ENCODE results near the gene PEX6.

Gene PEX6, protein sequence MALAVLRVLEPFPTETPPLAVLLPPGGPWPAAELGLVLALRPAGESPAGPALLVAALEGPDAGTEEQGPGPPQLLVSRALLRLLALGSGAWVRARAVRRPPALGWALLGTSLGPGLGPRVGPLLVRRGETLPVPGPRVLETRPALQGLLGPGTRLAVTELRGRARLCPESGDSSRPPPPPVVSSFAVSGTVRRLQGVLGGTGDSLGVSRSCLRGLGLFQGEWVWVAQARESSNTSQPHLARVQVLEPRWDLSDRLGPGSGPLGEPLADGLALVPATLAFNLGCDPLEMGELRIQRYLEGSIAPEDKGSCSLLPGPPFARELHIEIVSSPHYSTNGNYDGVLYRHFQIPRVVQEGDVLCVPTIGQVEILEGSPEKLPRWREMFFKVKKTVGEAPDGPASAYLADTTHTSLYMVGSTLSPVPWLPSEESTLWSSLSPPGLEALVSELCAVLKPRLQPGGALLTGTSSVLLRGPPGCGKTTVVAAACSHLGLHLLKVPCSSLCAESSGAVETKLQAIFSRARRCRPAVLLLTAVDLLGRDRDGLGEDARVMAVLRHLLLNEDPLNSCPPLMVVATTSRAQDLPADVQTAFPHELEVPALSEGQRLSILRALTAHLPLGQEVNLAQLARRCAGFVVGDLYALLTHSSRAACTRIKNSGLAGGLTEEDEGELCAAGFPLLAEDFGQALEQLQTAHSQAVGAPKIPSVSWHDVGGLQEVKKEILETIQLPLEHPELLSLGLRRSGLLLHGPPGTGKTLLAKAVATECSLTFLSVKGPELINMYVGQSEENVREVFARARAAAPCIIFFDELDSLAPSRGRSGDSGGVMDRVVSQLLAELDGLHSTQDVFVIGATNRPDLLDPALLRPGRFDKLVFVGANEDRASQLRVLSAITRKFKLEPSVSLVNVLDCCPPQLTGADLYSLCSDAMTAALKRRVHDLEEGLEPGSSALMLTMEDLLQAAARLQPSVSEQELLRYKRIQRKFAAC

DNA sequence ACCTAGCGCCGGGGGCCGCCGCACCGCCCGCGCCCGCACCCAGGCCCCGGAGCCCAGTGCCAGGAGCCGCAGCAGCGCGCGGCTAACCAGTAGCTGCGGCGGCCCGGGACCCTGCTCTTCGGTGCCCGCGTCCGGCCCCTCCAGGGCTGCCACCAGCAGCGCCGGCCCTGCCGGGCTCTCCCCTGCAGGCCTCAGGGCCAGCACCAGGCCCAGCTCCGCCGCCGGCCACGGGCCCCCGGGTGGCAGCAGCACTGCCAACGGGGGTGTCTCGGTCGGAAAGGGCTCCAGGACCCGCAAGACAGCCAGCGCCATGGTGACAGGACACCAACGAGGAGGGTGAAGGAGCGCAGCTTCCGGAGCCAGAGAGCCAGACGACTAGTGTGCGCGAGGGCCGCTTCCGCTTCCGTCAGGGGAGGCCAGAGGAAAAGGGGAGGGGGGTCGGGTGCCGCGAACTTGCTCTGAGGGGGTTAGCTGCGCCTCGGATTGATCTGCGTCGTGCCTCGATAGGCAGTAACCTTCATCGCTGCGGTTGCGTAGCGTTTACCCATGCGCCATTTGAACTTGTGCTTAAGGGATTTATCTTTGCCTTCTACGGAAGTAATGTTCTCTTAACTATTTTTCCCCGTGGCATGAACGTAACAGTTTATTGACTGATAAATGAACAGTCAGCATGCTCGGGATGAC, at the start of gene PEX6:
Gene PEX6 (minus strand): TSS at position 343 of the 684 bp plus-strand sequence. CDS start 31 bp downstream, at position 312.
- H3K9me3 ChIP-seq (ENCODE audit: control insufficient read depth, insufficient read depth, low read length), result no peaks in the 10 kb centered on the region

DNA sequence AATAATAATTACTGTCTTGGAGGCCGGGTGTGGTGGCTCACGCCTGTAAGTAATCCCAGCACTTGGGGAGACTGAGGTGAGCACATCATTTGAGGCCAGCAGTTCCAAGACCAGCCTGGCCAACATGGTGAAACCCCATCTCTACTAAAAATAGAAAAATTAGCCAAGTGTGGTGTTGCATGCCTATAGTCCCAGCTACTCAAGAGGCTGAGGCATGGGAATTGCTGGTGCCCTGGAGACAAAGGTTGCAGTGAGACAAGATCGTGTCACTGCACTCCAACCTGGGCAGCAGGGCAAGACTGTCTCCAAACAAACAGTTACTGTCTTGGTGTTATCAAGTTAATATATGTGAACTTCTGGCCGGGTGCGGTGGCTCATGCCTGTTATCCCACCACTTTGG, 47.4 kb upstream of the PEX6 start:
- no peaks in the 10 kb centered on the region for H3K9me3 ChIP-seq (ENCODE audit: control insufficient read depth, insufficient read depth, low read length)
- H3K9ac ChIP-seq (ENCODE audit: low read depth, low read length), result no peak overlapping the region
- no peak overlapping the region for H3K4me3 ChIP-seq (ENCODE audit: low read depth, low read length)
- H3K27me3 ChIP-seq (ENCODE audit: control insufficient read depth, insufficient read depth, low read length), result no peaks in the 10 kb centered on the region
- peaks cover 72% of the 10 kb centered on the region for H3K36me3 ChIP-seq (ENCODE audit: control insufficient read depth, insufficient read depth, low read length)
- no peak overlapping the region for H3K27ac ChIP-seq (ENCODE audit: low read depth, low read length)
- no peaks in the 10 kb centered on the region for H3K4me1 ChIP-seq (ENCODE audit: control insufficient read depth, insufficient read depth, low read length)

More for the DNA sequence above, at the start of gene PEX6:
- Histone ChIP-seq H3K9ac (ENCODE audit: low read depth, low read length) (peak within 1 kb of the TSS; percentile 51; the same call in 1 of the 2 replicates), H3K27me3 (ENCODE audit: control insufficient read depth, insufficient read depth, low read length) (no peaks in the 10 kb centered on the region), H3K4me3 (ENCODE audit: low read depth, low read length) (peak within 1 kb of the TSS; percentile 80), H3K27ac (ENCODE audit: low read depth, low read length) (peak within 1 kb of the TSS; percentile 63), H3K36me3 (ENCODE audit: control insufficient read depth, insufficient read depth, low read length) (peaks cover 2% of the 10 kb centered on the region), H3K4me1 (ENCODE audit: control insufficient read depth, insufficient read depth, low read length) (peaks cover 7% of the 10 kb centered on the region)

DNA sequence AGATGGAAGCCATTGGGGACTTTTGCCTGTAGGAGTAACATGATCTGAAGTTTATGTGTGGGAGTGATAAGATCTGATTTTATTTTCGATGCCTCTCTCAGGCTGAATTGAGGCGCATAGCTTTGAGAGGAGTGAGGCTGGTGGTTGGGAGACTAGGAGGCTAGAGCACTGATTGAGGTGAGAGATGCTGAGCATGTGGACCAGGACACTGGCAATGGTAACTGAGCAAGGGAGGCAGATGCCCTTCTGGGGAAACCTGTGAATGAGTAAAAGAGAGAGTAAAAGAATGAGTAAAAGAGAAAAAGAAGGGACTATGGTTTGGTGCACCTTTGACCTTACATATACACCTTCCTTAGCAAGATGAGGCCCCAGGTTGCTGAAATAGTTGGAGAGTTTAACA, 45.5 kb upstream of the PEX6 start:
- no peak overlapping the region for H3K27ac ChIP-seq (ENCODE audit: low read depth, low read length)
- H3K36me3 ChIP-seq (ENCODE audit: control insufficient read depth, insufficient read depth, low read length), result peaks cover 77% of the 10 kb centered on the region
- H3K4me1 ChIP-seq (ENCODE audit: control insufficient read depth, insufficient read depth, low read length), result peaks cover 9% of the 10 kb centered on the region
- no peak overlapping the region for H3K4me3 ChIP-seq (ENCODE audit: low read depth, low read length)
- H3K9me3 ChIP-seq (ENCODE audit: control insufficient read depth, insufficient read depth, low read length), result no peaks in the 10 kb centered on the region
- no peak overlapping the region for H3K9ac ChIP-seq (ENCODE audit: low read depth, low read length)
- no peaks in the 10 kb centered on the region for H3K27me3 ChIP-seq (ENCODE audit: control insufficient read depth, insufficient read depth, low read length)

DNA sequence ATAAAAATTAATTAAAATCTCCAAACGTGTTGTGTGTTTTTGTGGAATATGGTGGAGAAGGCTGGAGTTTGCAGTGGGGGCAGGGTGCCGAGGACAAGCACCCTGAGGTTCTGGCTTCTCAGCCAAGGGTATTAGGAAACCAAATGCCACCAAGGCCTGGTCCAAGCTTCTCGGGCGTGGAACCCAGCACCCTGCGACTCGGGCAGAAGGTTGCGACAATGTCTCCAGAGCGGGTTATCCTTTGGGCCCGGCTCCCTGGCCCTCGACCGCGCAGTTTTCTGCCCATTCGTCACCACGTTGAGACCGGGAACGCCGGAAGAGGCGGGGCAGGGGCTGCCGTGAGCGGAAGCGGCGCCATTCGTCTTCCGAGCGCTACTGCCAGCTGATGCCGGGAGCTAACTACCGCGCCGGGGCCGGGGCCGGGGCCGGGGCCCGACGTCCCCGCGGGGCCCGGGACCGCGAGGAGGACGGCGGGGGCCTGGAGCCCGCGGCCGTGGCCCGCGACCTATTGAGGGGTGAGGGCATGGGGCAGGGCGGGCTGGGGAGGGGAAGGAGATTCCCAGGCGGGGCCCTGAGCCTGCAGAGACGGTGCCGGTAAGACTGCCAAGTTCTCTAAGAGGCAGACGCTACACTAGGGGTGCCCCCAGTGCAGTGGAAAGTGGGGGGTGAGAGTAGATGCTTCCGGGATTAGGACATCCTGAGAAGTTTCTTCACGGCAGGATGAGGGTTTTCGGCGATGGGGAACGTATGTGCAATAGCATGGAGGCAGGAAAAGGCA, 42.5 kb upstream of the PEX6 start, which contains the start of gene RRP36:
Gene RRP36 (plus strand): TSS at position 354 of the 778 bp plus-strand sequence. CDS start 32 bp downstream, at position 386.
- peak within 1 kb of the TSS; percentile 94 for H3K27ac ChIP-seq (ENCODE audit: low read depth, low read length)
- no peaks in the 10 kb centered on the region for H3K27me3 ChIP-seq (ENCODE audit: control insufficient read depth, insufficient read depth, low read length)
- peak within 1 kb of the TSS; percentile 83 for H3K9ac ChIP-seq (ENCODE audit: low read depth, low read length)
- peak within 1 kb of the TSS; percentile 90 for H3K4me3 ChIP-seq (ENCODE audit: low read depth, low read length)
- H3K4me1 ChIP-seq (ENCODE audit: control insufficient read depth, insufficient read depth, low read length), result peaks cover 9% of the 10 kb centered on the region
- H3K36me3 ChIP-seq (ENCODE audit: control insufficient read depth, insufficient read depth, low read length), result peaks cover 74% of the 10 kb centered on the region
- no peaks in the 10 kb centered on the region for H3K9me3 ChIP-seq (ENCODE audit: control insufficient read depth, insufficient read depth, low read length)

DNA sequence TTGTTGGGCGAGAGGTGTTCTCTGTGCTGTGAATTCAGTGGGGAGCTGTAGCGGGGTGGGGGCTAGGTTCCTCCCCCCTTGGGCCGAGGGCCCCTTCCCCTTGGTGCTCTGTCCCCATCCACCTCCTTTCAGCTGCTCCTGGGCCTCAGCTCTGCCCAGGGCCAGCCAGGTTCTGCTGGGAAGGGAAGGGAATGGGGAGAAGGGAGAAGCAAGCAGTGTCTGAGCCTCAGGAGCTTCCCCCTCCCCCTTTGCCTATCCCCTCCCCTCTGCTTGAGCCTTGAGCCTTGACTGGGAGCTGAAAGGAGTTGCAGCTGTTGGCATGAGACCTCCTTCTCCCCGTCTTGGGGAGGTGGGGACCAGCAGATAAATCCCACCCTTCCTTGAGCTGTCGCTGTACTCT, 41.9 kb upstream of the PEX6 start:
- H3K4me1 ChIP-seq (ENCODE audit: control insufficient read depth, insufficient read depth, low read length), result peaks cover 9% of the 10 kb centered on the region
- H3K9me3 ChIP-seq (ENCODE audit: control insufficient read depth, insufficient read depth, low read length), result no peaks in the 10 kb centered on the region
- peaks cover 68% of the 10 kb centered on the region for H3K36me3 ChIP-seq (ENCODE audit: control insufficient read depth, insufficient read depth, low read length)
- H3K9ac ChIP-seq (ENCODE audit: low read depth, low read length), result peak overlapping the region; percentile 77
- no peaks in the 10 kb centered on the region for H3K27me3 ChIP-seq (ENCODE audit: control insufficient read depth, insufficient read depth, low read length)
- peak overlapping the region; percentile 94 for H3K27ac ChIP-seq (ENCODE audit: low read depth, low read length)
- peak overlapping the region; percentile 90 for H3K4me3 ChIP-seq (ENCODE audit: low read depth, low read length)

DNA sequence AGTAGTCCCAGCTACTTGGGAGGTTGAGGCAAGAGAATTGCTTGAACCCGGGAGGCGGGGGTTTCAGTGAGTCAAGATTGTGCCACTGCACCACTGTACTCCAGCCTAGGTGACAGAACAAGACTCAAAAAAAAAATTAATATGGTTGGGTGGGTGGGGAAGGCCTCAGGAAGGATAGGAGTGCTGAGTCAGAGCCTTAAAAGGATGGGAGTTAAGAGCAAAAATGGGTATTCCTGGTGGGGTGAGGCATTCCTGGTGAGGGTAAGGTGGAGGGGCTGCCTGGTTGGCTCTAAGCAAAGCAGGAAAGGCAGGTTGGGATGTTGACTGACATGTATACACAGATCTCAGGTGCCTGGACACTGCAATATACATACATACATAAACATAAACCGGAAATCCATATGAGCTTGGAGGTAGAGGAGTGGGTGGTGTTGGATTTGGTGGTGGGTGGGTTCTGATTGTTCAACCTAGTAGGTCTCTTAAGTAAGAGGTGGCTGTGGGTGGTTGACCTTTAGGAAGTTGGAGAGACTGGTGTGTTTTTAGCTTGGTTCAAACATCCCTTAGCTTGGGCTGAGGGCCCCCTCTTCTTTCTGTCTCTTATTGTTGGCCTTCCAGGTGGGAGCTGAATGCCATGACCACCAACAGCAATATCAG, 41.2 kb upstream of the PEX6 start:
- no peaks in the 10 kb centered on the region for H3K27me3 ChIP-seq (ENCODE audit: control insufficient read depth, insufficient read depth, low read length)
- H3K36me3 ChIP-seq (ENCODE audit: control insufficient read depth, insufficient read depth, low read length), result peaks cover 62% of the 10 kb centered on the region
- H3K9me3 ChIP-seq (ENCODE audit: control insufficient read depth, insufficient read depth, low read length), result no peaks in the 10 kb centered on the region
- no peak overlapping the region for H3K4me3 ChIP-seq (ENCODE audit: low read depth, low read length)
- peaks cover 9% of the 10 kb centered on the region for H3K4me1 ChIP-seq (ENCODE audit: control insufficient read depth, insufficient read depth, low read length)
- H3K27ac ChIP-seq (ENCODE audit: low read depth, low read length), result peak overlapping the region; percentile 94
- H3K9ac ChIP-seq (ENCODE audit: low read depth, low read length), result no peak overlapping the region

DNA sequence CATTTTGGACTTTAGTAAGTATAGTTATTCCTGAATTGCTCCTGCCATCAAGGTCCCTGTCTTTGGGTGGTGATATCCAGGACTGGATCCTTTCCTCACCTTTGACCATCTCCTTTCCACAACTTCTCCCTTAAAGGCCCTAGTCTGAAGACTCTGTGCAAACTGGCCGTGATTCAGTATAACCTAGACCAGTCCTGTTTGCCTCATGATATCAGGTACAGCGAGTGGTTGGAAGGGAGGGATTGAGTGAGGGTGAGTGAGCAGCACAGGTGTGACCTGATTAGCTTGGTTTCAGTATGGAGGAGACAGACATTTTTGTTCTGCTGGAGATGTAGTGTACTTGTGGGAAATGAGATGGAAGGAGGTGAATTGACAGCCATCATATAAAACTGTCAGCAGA, 40.2 kb upstream of the PEX6 start:
- H3K9me3 ChIP-seq (ENCODE audit: control insufficient read depth, insufficient read depth, low read length), result no peaks in the 10 kb centered on the region
- H3K4me1 ChIP-seq (ENCODE audit: control insufficient read depth, insufficient read depth, low read length), result peaks cover 9% of the 10 kb centered on the region

DNA sequence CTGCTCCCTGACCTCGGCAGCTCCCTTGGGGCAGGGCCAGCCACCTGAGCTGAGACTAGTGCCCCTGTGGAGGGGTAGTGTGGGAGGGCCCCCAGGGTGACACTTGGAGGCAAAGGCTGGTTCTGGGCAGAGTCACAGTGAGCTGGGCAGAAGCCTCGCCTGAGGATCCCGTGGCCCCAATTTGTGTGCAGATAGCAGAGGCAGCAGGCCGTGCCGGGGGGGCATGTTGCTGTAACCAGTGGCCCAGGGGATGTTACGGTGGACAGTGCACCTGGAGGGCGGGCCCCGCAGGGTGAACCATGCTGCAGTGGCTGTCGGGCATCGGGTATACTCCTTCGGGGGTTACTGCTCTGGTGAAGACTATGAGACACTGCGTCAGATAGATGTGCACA, 38.0 kb upstream of the PEX6 start:
- H3K27ac ChIP-seq (ENCODE audit: low read depth, low read length), result no peak overlapping the region
- peaks cover 17% of the 10 kb centered on the region for H3K4me1 ChIP-seq (ENCODE audit: control insufficient read depth, insufficient read depth, low read length)
- H3K9ac ChIP-seq (ENCODE audit: low read depth, low read length), result no peak overlapping the region
- no peaks in the 10 kb centered on the region for H3K27me3 ChIP-seq (ENCODE audit: control insufficient read depth, insufficient read depth, low read length)
- H3K4me3 ChIP-seq (ENCODE audit: low read depth, low read length), result no peak overlapping the region
- H3K9me3 ChIP-seq (ENCODE audit: control insufficient read depth, insufficient read depth, low read length), result no peaks in the 10 kb centered on the region
- H3K36me3 ChIP-seq (ENCODE audit: control insufficient read depth, insufficient read depth, low read length), result peaks cover 49% of the 10 kb centered on the region

More for the DNA sequence above, 40.2 kb upstream of the PEX6 start:
- Histone ChIP-seq H3K4me3 (ENCODE audit: low read depth, low read length) (no peak overlapping the region), H3K27me3 (ENCODE audit: control insufficient read depth, insufficient read depth, low read length) (no peaks in the 10 kb centered on the region), H3K36me3 (ENCODE audit: control insufficient read depth, insufficient read depth, low read length) (peaks cover 52% of the 10 kb centered on the region), H3K9ac (ENCODE audit: low read depth, low read length) (no peak overlapping the region), H3K27ac (ENCODE audit: low read depth, low read length) (no peak overlapping the region)

DNA sequence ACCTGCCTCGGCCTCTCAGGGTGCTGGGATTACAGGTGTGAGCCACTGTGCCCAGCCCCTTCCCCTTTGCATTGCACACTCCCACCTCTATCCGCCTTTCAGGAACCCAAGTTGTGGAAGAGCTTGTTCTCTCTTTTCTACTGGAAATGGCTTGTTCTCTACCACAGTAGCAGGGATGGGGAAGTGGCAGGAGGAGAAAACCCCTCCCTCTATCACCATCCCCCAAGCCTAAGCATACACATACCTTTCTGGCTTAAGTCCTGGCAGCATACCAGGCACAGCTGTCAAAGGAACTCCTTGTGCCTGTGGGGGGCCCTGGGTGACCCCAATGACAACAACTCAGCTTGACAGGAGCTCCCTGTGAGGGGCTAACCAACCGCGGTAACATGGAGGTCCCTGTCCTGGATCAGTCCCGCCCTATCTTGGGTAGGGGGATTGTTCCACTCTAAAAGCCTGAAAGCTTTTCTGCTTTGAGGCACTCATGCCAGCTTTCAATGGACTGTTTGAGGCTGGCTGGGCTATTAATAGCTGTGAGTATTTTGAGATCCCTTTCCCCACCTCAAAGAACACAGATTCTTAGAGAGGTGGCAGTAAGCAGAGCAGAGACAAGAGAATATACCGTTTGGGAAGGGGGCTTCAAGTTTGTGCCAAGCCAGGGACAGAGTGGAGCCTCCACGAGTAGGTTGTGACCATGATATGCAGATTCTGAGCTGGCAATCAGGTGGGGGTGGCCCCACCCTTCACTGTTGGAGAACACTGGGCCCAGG, 37.4 kb upstream of the PEX6 start:
- Histone ChIP-seq H3K4me3 (ENCODE audit: low read depth, low read length) (no peak overlapping the region), H3K9me3 (ENCODE audit: control insufficient read depth, insufficient read depth, low read length) (no peaks in the 10 kb centered on the region), H3K27ac (ENCODE audit: low read depth, low read length) (no peak overlapping the region), H3K27me3 (ENCODE audit: control insufficient read depth, insufficient read depth, low read length) (no peaks in the 10 kb centered on the region), H3K36me3 (ENCODE audit: control insufficient read depth, insufficient read depth, low read length) (peaks cover 55% of the 10 kb centered on the region), H3K4me1 (ENCODE audit: control insufficient read depth, insufficient read depth, low read length) (peaks cover 17% of the 10 kb centered on the region), H3K9ac (ENCODE audit: low read depth, low read length) (no peak overlapping the region)
